T-helper 9 cell (primary cell): Measurements from ENCODE around the gene NSMF.
A peak's percentile ranks its signal among the peaks of the same experiment; 100 is the strongest.

Experiments
- DNase-seq: peaks from one replicate; pipeline ENCODE4 v3.0.0-alpha.2; 2020
- total RNA-seq, 2 donors: gene quantifications; one replicate each; lab custom pipeline; 2026; lab: John Stamatoyannopoulos, UW

The NSMF gene, protein sequence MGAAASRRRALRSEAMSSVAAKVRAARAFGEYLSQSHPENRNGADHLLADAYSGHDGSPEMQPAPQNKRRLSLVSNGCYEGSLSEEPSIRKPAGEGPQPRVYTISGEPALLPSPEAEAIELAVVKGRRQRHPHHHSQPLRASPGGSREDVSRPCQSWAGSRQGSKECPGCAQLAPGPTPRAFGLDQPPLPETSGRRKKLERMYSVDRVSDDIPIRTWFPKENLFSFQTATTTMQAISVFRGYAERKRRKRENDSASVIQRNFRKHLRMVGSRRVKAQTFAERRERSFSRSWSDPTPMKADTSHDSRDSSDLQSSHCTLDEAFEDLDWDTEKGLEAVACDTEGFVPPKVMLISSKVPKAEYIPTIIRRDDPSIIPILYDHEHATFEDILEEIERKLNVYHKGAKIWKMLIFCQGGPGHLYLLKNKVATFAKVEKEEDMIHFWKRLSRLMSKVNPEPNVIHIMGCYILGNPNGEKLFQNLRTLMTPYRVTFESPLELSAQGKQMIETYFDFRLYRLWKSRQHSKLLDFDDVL
- 47.8 to 56.0 reads per million in 2 donors for total RNA-seq

- peak; percentile 96 for DNase-seq
Measured at GRCh38 chr9:137459152-137459600, at the start of gene NSMF. TSS of gene NSMF (minus strand) at chr9:137459334. CDS start at chr9:137459102, 232 bp downstream.

GRCh38 chr9:137506702-137507171 is 47.6 kb upstream of the NSMF start:
- DNase-seq = no peak

- DNase-seq = no peak
Measured at GRCh38 chr9:137506274-137506673, 47.1 kb upstream of the NSMF start.

DNA sequence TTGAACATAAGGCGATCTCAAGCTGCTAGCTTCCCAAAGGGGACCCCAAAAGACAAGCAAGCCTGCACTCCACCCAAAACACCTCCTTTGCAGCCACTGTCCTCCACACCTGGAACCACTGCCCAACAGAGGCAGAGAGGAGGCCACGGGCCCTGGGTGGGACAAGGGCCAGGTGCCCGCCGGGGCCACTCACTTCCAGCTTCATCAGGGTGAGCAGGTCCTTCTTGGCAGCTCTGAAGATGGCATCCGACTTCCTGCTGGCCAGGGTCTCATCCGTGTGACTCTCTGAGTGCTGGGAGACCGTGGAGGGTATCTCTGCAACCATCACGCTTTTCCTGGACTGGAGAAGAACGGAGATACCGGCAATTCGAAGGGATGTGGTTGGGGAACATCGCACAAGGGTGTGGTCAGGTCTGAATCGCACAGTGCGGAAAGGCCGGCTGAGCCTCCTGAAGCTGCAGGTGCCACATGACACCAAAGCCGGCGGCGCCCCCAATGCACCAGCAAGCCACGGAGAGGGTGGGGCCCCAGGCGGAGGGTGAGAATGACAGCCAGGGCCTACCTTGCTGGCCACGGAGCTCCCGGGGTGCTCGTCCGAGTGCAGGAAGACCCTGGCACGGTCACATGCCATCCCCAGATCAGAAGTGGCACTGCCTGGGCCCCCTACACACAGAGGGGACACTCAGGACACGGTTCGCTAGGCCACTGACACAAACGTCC is 46.4 kb upstream of the NSMF start:
- DNase-seq = no peak

- no peak for DNase-seq
Measured at GRCh38 chr9:137504432-137504777, 45.3 kb upstream of the NSMF start.

- no peak for DNase-seq
Measured at GRCh38 chr9:137502008-137502911, 43.1 kb upstream of the NSMF start.

- DNase-seq = no peak
Measured at GRCh38 chr9:137501457-137501856, 42.3 kb upstream of the NSMF start.

GRCh38 chr9:137500666-137501397 is 41.7 kb upstream of the NSMF start:
- no peak for DNase-seq

DNA sequence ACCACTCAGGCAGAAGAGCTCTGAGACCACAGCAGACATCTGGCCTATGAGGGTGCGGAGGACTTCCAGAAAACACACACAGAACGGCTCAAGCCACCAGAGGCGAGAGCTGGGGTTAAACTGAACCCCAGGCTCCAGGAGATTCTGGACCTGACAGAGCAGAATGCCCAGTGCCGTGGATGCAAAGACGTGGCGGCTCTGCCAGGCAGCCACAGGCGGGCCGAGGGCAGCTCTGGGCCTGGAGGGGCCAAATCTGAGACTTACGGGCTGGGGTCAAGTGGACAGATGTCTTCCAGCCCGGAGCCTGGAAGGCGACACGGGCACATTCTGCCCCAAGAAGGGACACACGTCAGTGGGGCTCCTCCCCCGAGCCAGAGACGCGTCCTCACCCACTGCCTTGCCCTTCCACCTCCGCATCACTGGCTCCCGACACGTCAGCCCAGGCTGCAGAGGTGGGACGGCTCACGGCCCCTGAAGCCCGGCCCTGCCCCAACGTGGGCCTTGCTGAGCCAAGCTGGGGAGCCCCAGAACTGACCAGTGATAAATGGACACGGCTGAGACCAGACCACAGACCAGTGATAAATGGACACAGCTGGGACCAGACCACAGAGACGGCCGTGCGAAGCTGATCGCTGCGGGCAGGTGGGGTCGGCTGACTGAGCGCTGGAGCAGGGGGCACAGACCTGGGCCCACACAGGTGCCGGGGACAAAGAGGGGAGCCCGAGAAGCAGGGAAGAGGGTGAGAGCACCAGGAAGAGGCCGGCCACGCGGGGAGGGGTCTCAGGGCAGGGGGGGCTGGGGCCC is 40.9 kb upstream of the NSMF start:
- no peak for DNase-seq

DNA sequence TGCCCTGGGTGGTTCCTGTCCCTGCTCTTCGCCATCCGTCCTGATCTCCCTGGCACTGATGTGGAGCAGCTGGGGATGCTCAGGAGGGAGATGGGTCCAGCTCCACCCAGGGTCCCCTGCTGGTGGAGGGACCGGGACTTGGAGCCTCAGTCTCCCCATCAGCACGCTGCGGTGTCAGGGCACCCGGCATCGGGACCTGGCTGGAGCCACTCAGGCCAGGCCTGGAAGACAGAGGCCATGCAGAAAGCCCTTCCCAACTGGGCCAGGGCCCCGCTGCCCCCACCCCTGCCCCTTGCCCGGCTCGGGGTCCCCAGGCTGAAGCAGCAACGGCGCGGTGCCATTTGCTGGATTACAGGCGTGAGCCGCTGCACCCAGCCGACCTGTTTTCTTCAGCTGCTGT is 40.3 kb upstream of the NSMF start:
- DNase-seq = no peak

GRCh38 chr9:137498720-137499150 is 39.6 kb upstream of the NSMF start:
- DNase-seq = no peak

DNA sequence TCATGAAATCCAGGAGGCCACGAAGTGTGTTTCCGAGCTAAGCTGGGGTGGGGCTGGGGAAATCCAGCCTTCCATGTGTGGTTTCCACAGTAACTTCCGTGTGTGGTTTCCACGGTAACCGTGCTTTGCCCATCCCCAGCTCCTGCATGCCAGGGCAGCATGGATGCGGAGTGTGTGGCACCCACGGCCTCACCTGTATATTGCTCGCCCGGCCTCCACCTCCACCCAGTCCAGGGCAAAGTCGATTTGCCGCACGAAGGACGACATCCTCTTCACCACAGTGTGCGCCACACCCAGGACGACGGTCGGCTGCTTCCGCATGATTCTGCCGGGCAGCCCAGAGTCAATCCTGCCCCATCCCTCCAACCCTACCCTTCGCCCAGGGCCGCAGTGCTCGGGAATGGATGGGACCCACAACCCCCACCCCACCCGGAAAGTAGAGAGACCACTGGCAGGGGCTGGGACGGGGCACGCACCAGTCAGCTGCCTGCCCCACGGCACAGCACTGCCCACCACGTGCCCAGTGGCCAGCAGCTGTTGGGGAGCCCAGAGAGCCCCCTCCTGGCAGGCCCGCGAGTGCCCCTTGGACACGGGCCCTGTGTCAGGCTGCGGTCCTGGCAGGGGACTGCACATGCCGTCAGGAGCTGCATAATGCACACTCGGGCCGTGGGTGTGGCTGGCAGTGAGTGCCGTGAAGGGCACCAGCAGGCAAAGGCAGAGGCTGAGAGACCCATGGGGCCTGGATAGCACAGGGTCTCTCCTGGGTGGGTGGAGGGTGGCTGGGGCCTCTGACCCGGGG is 39.0 kb upstream of the NSMF start:
- no peak for DNase-seq

DNA sequence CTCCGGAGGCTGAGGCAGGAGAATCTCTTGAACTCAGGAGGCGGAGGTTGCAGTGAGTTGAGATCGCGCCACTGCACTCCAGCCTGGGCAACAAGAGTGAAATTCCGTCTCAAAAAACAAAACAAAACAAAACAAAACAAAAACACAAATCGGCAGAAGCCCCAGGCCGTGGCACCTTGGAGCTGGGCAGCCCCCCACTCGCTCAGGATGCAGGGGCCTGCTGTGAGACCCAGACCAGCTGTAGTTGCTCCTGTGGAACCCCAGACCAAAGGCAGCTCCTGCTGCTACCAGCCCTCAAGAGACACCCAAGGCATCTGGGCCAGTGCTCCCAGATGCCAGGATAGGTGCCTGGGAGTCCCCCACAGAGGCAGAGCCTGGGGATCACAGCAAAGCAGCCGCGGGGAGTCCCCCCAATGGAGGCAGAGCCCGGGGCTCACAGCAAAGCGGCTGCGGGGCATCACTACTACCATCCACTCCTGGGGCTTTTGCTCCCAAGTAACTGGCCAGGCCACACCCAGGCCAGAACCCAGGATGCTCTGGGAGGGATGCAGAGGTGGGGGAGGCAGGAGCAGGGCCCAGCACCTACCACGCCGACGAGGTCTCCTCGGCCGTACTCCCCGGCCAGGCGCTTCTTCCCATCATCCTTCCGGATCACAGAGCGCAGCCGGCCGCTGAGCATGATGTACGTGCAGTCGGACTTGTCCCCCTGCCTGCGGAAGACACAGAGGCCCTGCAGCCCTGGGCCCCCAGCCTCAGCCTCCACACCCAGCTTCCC is 37.7 kb upstream of the NSMF start:
- no peak for DNase-seq

DNA sequence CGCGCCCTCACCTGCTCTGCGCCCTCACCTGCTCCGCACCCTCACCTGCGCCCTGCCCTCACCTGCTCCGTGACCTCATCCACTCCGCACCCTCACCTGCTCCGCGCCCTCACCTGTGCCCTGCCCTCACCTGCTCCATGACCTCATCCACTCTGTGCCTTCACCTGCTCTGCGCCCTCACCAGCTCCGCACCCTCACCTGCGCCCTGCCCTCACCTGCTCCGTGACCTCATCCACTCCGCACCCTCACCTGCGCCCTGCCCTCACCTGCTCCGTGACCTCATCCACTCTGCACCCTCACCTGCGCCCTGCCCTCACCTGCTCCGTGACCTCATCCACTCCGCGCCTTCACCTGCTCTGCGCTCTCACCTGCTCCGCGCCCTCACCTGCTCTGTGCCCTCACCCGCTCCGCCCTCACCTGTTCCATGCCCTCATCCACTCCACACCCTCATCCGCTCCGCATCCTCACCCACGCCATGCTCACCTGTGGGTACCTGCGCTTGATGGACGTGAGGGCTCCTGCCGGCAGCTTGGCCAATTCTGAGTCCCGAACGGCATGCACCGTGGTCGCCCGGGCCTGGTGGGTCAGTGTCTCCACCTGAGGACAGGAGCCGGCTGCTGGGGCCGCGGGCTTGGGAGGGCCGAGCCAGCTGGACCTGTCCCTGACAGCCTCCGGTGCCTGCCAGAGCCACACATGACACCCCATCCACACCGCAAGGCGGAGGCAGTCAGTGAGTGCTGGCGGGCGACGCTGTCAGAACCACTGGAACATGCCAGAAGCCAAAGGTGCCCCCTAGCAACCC is 35.6 kb upstream of the NSMF start:
- DNase-seq = no peak

DNA sequence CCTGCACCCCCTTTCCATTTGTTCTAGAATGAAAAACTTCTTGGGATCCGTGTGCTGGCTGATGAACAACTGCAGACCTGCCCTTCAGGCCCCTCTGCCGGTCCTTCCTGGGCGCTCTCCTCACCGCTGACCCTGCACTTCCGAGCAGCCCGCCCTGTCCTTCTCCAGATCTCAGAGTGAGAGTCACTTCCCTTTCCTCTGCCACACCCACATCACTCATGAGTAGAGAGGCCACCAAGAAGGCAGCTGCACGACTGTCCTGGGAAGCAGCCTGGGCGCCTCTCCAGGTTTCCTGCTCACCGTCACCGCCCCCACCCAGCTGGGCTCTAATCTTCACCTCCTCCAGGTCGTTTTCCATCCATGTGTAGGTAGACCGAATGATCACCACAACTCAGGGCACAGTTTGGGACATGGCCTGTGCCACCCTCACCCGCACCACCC is 35.0 kb upstream of the NSMF start:
- no peak for DNase-seq

DNA sequence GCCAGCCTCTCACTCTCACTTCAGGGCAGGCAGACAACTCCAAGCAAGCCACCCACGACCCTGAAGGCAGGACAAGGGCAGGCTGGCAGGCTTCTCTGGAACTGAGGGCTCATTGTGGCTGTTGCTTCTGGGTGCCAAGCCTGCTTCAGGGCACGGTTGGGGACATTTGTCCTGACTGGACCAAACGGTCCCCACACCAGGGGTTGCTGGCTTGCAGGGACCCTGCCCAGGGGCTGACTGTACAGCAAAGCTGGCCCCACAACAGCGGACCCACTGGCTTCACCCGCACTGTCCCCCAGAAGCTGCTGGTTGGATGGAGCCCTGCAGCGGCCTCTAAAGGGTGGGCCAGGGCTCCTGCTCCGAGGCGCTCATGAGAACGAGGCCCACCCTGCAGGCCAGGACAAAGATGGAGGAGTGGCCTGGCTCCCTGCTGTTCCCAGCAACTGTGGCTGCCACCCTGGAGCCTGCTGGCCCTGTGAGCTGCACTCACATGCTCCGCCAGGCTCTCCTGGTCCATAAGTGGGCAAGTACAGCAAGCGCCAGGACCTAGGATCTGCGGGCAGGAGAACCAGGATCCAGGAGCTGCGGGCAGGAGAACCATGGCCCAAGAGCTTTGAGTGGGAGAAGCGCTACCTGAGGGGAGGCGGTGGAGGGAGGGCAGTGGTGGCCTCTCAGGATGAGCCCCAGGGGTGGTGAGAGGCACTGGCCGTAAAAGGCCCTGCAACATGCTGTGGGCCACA is 34.4 kb upstream of the NSMF start:
- no peak for DNase-seq
